Activated T-cell treated with anti-CD3 and anti-CD28 coated beads for 1 hour (primary cell): ENCODE results near the gene KRTAP1-3.
"Not testable (repeated sequence)": the region's sequence is repeated elsewhere in the genome, so short reads cannot be mapped to it uniquely, and the experiment has no call there.

Experiments
- DNase-seq: peaks from one replicate; pipeline ENCODE4 v3.0.0-alpha.2; 2020; ENCODE audit warnings: low read depth

KRTAP1-3 gene

DNA sequence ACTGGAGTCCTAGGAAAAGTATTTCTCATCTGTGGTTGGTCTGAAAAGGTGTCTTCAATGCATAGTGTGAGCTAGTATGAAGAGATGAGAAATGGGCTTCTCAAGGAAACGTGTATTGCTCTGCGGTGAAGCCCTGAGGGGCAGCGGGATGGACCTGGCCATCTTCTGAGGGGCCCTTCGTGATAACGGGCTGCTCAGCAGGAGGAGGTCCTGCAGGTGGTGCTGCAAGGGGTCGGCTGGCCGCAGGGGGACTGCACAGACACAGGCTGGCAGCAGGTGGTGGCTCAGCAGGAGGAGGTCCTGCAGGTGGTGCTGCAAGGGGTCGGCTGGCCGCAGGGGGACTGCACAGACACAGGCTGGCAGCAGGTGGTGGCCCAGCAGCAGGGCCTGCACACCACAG lies 19.9 kb upstream of the KRTAP1-3 start:
- DNase-seq: not testable (repeated sequence)

GRCh38 chr17:41054025-41054424 lies 19.4 kb upstream of the KRTAP1-3 start:
- no peak for DNase-seq

DNA sequence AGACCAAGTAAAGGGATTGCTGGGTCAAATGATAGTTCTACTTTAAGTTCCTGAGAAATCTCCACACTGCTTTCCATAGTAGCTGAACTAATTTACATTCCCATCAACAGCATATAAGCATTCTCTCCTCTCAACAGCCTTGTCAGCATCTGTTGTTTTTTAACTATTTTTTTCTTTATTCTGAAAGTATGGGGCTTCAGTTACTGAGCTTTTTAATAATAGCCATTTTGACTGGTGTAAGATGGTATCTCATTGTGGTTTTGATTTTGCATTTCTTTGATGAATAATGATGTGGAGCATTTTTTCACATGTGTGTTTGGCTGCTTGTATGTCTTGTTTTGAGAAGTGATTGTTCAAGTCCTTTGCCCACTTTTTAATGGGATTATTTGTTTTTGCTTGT lies 17.9 kb upstream of the KRTAP1-3 start:
- DNase-seq: no peak

DNA sequence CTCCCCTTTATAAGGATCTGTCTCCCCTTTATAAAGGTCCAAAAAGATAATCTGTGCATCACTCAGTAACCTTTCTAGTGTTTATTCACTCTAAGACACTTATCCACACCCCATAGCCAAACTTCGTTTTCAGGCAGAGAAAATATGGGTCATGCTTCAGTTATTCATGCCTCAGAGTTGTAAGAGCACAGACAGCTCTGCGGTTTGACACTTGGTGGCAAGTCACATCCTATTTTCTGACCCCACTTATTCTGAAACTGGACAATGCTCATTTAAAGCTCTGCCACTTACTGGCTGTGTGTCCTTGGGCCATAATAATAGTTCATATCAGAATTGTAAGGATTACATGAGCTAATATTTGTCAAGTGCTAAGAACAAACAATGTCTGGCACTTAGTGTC lies 14.4 kb upstream of the KRTAP1-3 start:
- no peak for DNase-seq

GRCh38 chr17:41048441-41048840 lies 13.8 kb upstream of the KRTAP1-3 start:
- no peak for DNase-seq

GRCh38 chr17:41046735-41047465 lies 12.2 kb upstream of the KRTAP1-3 start, which contains the start of gene KRTAP2-1:
Gene KRTAP2-1 (minus strand): TSS chr17:41047316. CDS start chr17:41047267, 49 bp downstream.
- not testable (repeated sequence) for DNase-seq

DNA sequence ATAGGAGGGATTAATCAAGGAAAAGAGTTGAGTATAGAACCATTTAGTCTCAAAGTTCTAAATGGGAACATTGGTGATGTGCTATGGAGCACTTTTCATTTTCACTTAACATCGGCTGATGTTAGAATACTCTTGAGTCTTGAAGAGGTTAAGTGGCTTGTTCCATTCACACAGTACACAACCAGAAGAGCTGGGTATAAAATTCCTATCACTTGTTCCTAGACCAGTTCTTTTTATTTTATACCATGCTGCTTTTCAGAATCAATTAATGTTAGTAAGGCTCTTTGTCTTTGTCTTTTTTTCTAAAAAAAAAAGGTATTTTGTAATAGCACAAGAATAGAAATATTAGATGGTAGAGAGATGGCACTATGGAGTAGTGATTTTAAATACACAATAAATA lies 8.3 kb upstream of the KRTAP1-3 start:
- DNase-seq: no peak

GRCh38 chr17:41040783-41041571 lies 6.3 kb upstream of the KRTAP1-3 start, which contains the start of gene KRTAP1-1:
Gene KRTAP1-1 (minus strand): TSS chr17:41041450. CDS start chr17:41041397, 53 bp downstream.
- DNase-seq: not testable (repeated sequence)

GRCh38 chr17:41037853-41038350 lies 3.2 kb upstream of the KRTAP1-3 start:
- no peak for DNase-seq

DNA sequence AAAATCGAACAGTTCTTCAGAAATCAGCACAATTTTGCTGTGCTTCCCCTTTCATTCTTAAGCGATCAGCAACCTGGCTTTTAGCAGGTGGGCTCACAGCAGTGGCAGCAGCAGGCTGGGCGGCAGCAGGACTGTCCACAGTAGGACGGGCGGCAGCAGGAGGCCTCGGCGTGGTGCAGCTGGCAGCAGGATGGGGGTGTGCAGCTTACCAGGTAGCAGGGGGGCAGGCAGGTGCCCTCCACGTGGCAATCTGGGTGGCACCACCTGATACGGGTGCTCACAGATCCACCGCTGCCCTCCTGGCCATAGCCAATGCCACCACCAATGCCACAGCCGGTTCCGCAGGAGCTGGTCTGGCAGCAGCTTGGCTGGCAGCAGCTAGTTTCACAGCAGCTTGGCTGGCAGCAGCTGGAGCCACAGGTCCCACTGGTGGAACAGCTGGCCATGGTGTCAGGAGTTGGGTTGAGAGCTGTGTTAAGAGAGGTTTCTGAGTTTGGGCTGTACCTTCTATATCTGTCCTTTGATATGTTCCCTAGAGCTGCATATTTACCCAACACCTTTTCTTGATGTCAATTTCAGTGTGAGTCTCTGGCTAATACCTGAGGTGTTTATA lies 4.9 kb downstream of the KRTAP1-3 start, which contains the start of gene KRTAP1-4:
KRTAP1-4 (minus strand) TSS at position 563 of the 613 bp plus-strand sequence; CDS start at position 446, 117 bp downstream.
- DNase-seq: no peak

DNA sequence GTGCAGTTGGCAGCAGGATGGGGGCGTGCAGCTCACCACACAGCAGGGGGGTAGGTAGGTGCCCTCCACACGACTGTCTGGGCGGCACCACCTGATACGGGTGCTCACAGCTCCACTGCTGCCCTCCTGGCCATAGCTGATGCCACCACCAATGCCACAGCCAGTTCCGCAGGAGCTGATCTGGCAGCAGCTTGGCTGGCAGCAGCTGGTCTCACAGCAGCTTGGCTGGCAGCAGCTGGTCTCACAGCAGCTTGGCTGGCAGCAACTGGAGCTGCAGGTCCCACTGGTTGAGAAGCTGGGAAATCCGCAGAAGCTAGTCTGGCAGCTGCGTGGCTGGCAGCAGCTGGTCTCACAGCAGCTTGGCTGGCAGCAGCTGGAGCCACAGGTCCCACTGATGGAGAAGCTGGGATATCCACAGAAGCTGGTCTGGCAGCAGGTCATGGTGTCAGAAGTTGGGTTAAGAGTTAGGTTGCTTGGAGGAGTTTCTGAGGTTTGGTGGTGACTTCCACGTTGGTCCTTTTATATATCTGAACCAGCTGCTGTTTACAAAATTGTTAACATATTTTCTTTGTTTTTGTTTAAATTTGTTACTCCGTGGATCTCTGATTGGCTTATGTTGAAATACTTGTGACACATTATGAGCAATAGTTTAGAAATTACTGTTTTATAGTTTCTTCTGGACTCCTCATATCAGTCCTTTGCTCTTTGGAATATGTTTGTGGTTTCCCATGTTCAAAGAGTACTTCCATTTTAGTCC lies 7.8 kb downstream of the KRTAP1-3 start, which contains the start of gene KRTAP1-5:
KRTAP1-5 (minus strand) TSS at position 494 of the 757 bp plus-strand sequence; CDS start at position 441, 53 bp downstream.
- DNase-seq: no peak

GRCh38 chr17:41024697-41025096 lies 10.0 kb downstream of the KRTAP1-3 start:
- DNase-seq: no peak

DNA sequence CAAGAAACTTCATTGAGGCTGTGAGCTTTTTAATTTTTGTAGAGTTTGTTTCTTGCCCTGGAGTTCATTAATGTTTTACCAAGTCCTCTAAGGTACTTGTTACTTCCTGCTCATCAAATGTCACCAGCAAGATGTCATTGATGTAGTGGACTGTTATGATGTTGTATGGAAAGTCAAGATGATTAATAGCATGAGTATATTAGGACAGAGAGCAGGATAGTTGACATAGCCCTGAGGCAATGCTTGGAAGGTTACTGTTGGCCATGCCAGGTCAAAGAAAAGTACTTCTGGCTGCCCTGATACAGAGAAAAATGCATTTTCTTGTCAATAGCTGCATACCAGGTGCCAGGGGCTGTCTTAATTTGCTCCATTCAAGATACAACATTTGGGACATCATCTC lies 14.3 kb downstream of the KRTAP1-3 start:
- DNase-seq: no peak

GRCh38 chr17:41019415-41019814 lies 15.3 kb downstream of the KRTAP1-3 start:
- no peak for DNase-seq

GRCh38 chr17:41018541-41018940 lies 16.1 kb downstream of the KRTAP1-3 start:
- no peak for DNase-seq

DNA sequence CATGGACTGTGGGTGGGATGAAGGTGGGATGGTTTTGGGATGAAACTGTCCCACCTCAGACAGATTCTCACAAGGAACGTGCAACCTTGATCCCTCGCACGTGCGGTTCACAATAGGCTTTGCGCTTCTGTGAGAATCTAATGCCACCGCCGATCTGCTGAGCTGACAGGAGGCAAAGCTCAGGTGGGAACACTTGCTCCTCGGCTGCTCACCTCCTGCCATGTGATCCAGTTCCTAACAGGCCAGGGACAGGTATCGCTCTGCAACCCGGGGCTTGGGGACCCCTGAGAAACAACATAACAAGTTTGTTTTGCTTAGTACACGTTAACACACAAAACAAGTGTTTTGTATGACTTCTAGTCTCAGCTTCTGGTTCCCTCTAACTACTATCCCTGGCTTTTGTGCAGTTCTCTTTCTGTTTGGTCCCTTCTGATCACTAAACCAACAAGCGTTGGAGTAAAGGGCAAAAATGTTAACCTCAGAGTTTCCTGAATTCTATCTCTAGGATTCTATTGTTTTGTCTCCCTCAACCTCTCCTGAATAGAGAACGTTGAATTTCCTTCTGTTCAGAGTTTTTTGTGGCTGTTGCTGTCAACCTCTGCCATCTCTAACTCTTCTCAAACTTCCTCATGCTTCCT lies 18.0 kb downstream of the KRTAP1-3 start:
- DNase-seq: no peak

DNA sequence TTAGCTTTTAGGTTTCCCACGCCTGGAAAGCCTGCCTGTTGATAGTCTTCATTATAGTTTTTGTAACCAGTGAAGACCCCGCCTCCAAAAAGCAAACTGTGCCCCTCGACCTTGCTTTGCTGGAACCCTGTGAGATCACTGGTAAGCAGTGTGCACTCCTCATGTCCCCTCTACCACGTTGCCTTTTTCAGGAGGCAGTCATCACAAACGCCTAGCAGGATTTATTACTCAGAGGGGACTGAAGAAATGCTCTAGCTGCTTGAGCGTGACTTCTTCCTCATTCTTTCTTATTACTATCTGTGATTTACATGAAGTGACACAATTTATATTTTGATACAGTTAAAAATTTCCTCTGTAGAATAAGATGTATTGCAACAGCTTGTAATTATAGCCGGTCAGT lies 19.2 kb downstream of the KRTAP1-3 start:
- no peak for DNase-seq

DNA sequence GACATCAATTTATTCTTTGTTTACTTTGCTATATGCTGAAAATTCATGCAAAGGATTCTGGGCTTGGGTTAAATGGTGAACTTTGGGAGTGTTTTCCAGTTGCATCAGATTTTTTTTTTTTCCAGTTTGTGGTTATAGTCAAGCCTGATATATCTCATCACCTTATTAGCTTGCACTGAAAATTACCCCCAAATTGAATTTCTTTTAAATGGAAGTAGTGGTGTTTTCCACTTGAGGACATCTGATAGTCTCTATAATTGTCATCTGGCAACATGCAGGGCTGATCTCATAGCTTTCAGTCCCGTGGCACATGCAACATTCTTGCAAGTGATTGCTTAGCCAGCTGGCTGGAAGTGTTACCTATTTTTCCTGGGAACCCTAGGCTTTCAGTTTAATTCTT lies 21.1 kb downstream of the KRTAP1-3 start:
- no peak for DNase-seq

DNA sequence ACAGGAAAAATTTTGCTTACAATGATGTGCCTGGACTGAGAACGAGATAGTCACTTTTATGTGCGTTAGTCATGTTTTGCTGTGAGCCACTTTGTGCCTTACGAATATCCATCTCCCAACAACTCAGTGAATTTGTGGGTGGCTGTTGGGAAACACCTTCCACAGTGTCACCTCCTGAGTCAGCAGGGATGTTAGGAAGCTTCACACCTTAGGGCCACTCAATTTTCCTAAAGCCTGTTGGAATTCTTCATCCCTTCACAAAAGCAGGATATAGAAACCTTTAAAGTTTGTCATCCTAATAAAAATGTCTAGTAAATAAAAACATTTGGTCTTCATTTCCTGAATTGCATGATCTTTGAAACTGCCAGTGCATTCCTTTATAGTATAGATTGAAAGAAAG lies 21.5 kb downstream of the KRTAP1-3 start:
- DNase-seq: no peak

GRCh38 chr17:41012326-41013120 lies 22.2 kb downstream of the KRTAP1-3 start:
- DNase-seq: no peak
